ENCODE results near the gene CDH6. TPM values are rescaled to one million over a fixed set of nuclear protein-coding genes. Genes with fewer than 3 reads are reported as not detected.
A peak's percentile ranks its signal among the peaks of the same experiment; 100 is the strongest.

The CDH6 gene
- total and polyA plus RNA-seq, 5 donors from 2014 or later = not detected

- H3K27me3 Mint-ChIP-seq = no peaks in the 10 kb centered on the region
- no peaks in the 10 kb centered on the region for H3K27me3 ChIP-seq (ENCODE audit: control insufficient read depth, insufficient read depth, low read length)
- ATAC-seq (ENCODE audit: low read depth in 2 of 2) (no peak), DNase-seq (no peak)
- H3K27ac ChIP-seq (ENCODE audit: insufficient read depth, low read length, poor library complexity, severe bottlenecking) = no peak overlapping the region
- H3K9me3 Mint-ChIP-seq = peaks cover 0 to 5% (median 3%) of the 10 kb centered on the region in 7 donors
- no peaks in the 10 kb centered on the region for H3K36me3 ChIP-seq (ENCODE audit: control insufficient read depth, insufficient read depth, low read length)
- no peaks in the 10 kb centered on the region for H3K9me3 ChIP-seq (ENCODE audit: control insufficient read depth in 2 of 2, low read length in 2 of 2)
- H3K4me1 ChIP-seq (ENCODE audit: control insufficient read depth, insufficient read depth, low read length, poor library complexity, severe bottlenecking) = no peaks in the 10 kb centered on the region
- H3K4me3 ChIP-seq (ENCODE audit: low read depth, low read length) = no peak overlapping the region
- H3K27ac Mint-ChIP-seq = no peak overlapping the region
- H3K4me3 Mint-ChIP-seq = no peak overlapping the region
- H3K4me1 Mint-ChIP-seq = no peaks in the 10 kb centered on the region
- no peaks in the 10 kb centered on the region for H3K36me3 Mint-ChIP-seq
Observed at GRCh38 chr5:31251032-31251431, 57.5 kb downstream of the CDH6 start.

DNA sequence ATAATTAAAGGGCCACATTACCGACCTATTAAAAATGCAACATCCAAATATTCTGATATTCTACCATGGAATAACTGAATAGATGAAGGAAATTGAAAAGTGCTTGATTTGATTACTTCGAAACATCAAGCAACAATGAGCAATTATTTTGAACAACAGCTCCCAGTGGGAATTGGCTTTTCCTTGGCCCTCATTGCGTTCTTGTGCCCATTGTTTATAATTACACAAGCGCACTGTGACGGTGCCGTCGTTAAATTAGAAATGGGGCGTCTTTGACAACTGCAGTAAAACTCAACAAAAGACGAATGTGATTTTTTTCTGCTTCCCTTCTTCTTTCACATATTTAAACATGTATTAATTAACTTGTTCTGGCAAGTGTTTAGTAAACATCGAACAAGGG, 61.6 kb downstream of the CDH6 start:
- Mint-ChIP-seq H3K9me3 (peaks cover 0 to 5% (median 0%) of the 10 kb centered on the region in 7 donors), H3K4me1 (no peaks in the 10 kb centered on the region), H3K27me3 (no peaks in the 10 kb centered on the region), H3K4me3 (no peak overlapping the region), H3K27ac (no peak overlapping the region), H3K36me3 (no peaks in the 10 kb centered on the region)
- no peaks in the 10 kb centered on the region for H3K36me3 ChIP-seq (ENCODE audit: control insufficient read depth, insufficient read depth, low read length)
- no peaks in the 10 kb centered on the region for H3K4me1 ChIP-seq (ENCODE audit: control insufficient read depth, insufficient read depth, low read length, poor library complexity, severe bottlenecking)
- H3K27ac ChIP-seq (ENCODE audit: insufficient read depth, low read length, poor library complexity, severe bottlenecking) = no peak overlapping the region
- H3K9me3 ChIP-seq (ENCODE audit: control insufficient read depth in 2 of 2, low read length in 2 of 2) = no peaks in the 10 kb centered on the region
- H3K27me3 ChIP-seq (ENCODE audit: control insufficient read depth, insufficient read depth, low read length) = no peaks in the 10 kb centered on the region
- H3K4me3 ChIP-seq (ENCODE audit: low read depth, low read length) = no peak overlapping the region
- DNase-seq = no peak
- ATAC-seq (ENCODE audit: low read depth in 2 of 2) = no peak

DNA sequence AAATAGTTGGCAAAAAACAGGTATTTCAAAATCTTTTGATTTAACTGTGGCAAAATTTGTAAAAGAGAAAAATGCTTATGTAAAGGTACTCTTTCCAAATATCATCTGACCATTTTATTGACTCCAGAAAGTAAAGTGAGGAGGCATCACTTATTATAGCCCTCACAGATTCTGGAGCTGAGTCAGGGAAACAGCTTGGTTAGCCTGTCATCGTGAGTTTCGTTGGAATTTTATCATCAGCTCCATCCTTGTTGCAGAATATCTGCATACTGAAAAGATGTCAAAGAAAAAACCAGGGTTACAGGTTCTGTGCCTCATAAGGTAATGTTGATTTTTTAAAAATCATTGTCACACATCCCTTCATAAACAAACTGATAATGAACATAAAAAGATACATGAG, 74.8 kb downstream of the CDH6 start:
- H3K36me3 ChIP-seq (ENCODE audit: control insufficient read depth, insufficient read depth, low read length) = no peaks in the 10 kb centered on the region
- DNase-seq (no peak), ATAC-seq (ENCODE audit: low read depth in 2 of 2) (no peak)
- Mint-ChIP-seq H3K4me1 (peaks cover 0 to 2% (median 0%) of the 10 kb centered on the region in 4 donors), H3K4me3 (no peak overlapping the region), H3K27me3 (no peaks in the 10 kb centered on the region), H3K27ac (no peak overlapping the region), H3K36me3 (no peaks in the 10 kb centered on the region), H3K9me3 (peaks cover 0 to 1% (median 0%) of the 10 kb centered on the region in 7 donors)
- H3K4me3 ChIP-seq (ENCODE audit: low read depth, low read length) = no peak overlapping the region
- H3K27me3 ChIP-seq (ENCODE audit: control insufficient read depth, insufficient read depth, low read length) = no peaks in the 10 kb centered on the region
- H3K9me3 ChIP-seq (ENCODE audit: control insufficient read depth in 2 of 2, low read length in 2 of 2) = no peaks in the 10 kb centered on the region
- H3K27ac ChIP-seq (ENCODE audit: insufficient read depth, low read length, poor library complexity, severe bottlenecking) = no peak overlapping the region
- no peaks in the 10 kb centered on the region for H3K4me1 ChIP-seq (ENCODE audit: control insufficient read depth, insufficient read depth, low read length, poor library complexity, severe bottlenecking)

GRCh38 chr5:31268686-31269085, 75.2 kb downstream of the CDH6 start:
- no peaks in the 10 kb centered on the region for H3K9me3 ChIP-seq (ENCODE audit: control insufficient read depth in 2 of 2, low read length in 2 of 2)
- H3K4me3 ChIP-seq (ENCODE audit: low read depth, low read length) = no peak overlapping the region
- DNase-seq = no peak
- H3K4me1 ChIP-seq (ENCODE audit: control insufficient read depth, insufficient read depth, low read length, poor library complexity, severe bottlenecking) = no peaks in the 10 kb centered on the region
- ATAC-seq (ENCODE audit: low read depth in 2 of 2) = no peak
- no peaks in the 10 kb centered on the region for H3K27me3 Mint-ChIP-seq
- H3K27me3 ChIP-seq (ENCODE audit: control insufficient read depth, insufficient read depth, low read length) = no peaks in the 10 kb centered on the region
- no peaks in the 10 kb centered on the region for H3K36me3 Mint-ChIP-seq
- H3K27ac Mint-ChIP-seq = no peak overlapping the region
- H3K4me1 Mint-ChIP-seq = peaks cover 0 to 2% (median 0%) of the 10 kb centered on the region in 4 donors
- H3K27ac ChIP-seq (ENCODE audit: insufficient read depth, low read length, poor library complexity, severe bottlenecking) = no peak overlapping the region
- no peak overlapping the region for H3K4me3 Mint-ChIP-seq
- H3K9me3 Mint-ChIP-seq = peaks cover 0 to 1% (median 0%) of the 10 kb centered on the region in 7 donors
- H3K36me3 ChIP-seq (ENCODE audit: control insufficient read depth, insufficient read depth, low read length) = no peaks in the 10 kb centered on the region

- Mint-ChIP-seq H3K36me3 (no peaks in the 10 kb centered on the region), H3K27ac (no peak overlapping the region), H3K27me3 (no peaks in the 10 kb centered on the region), H3K4me3 (no peak overlapping the region), H3K9me3 (peaks cover 0 to 1% (median 0%) of the 10 kb centered on the region in 7 donors), H3K4me1 (peaks cover 0 to 2% (median 0%) of the 10 kb centered on the region in 4 donors)
- no peaks in the 10 kb centered on the region for H3K36me3 ChIP-seq (ENCODE audit: control insufficient read depth, insufficient read depth, low read length)
- DNase-seq (no peak), ATAC-seq (ENCODE audit: low read depth in 2 of 2) (no peak)
- no peaks in the 10 kb centered on the region for H3K27me3 ChIP-seq (ENCODE audit: control insufficient read depth, insufficient read depth, low read length)
- H3K4me1 ChIP-seq (ENCODE audit: control insufficient read depth, insufficient read depth, low read length, poor library complexity, severe bottlenecking) = no peaks in the 10 kb centered on the region
- no peak overlapping the region for H3K4me3 ChIP-seq (ENCODE audit: low read depth, low read length)
- H3K9me3 ChIP-seq (ENCODE audit: control insufficient read depth in 2 of 2, low read length in 2 of 2) = no peaks in the 10 kb centered on the region
- H3K27ac ChIP-seq (ENCODE audit: insufficient read depth, low read length, poor library complexity, severe bottlenecking) = no peak overlapping the region
Observed at GRCh38 chr5:31269259-31269658, 75.8 kb downstream of the CDH6 start.

GRCh38 chr5:31270396-31270795, 76.9 kb downstream of the CDH6 start:
- no peaks in the 10 kb centered on the region for H3K9me3 ChIP-seq (ENCODE audit: control insufficient read depth in 2 of 2, low read length in 2 of 2)
- Mint-ChIP-seq H3K36me3 (no peaks in the 10 kb centered on the region), H3K4me1 (peaks cover 0 to 2% (median 0%) of the 10 kb centered on the region in 4 donors), H3K27me3 (no peaks in the 10 kb centered on the region), H3K9me3 (peaks cover 0 to 3% (median 0%) of the 10 kb centered on the region in 7 donors), H3K27ac (no peak overlapping the region), H3K4me3 (no peak overlapping the region)
- H3K36me3 ChIP-seq (ENCODE audit: control insufficient read depth, insufficient read depth, low read length) = no peaks in the 10 kb centered on the region
- ATAC-seq (ENCODE audit: low read depth in 2 of 2) (no peak), DNase-seq (peak in 1 of 3 donors; percentile 3)
- H3K27me3 ChIP-seq (ENCODE audit: control insufficient read depth, insufficient read depth, low read length) = no peaks in the 10 kb centered on the region
- H3K4me3 ChIP-seq (ENCODE audit: low read depth, low read length) = no peak overlapping the region
- H3K4me1 ChIP-seq (ENCODE audit: control insufficient read depth, insufficient read depth, low read length, poor library complexity, severe bottlenecking) = no peaks in the 10 kb centered on the region
- H3K27ac ChIP-seq (ENCODE audit: insufficient read depth, low read length, poor library complexity, severe bottlenecking) = no peak overlapping the region

- H3K27ac ChIP-seq (ENCODE audit: insufficient read depth, low read length, poor library complexity, severe bottlenecking) = no peak overlapping the region
- no peaks in the 10 kb centered on the region for H3K36me3 ChIP-seq (ENCODE audit: control insufficient read depth, insufficient read depth, low read length)
- peaks cover 0 to 2% (median 0%) of the 10 kb centered on the region in 4 donors for H3K4me1 Mint-ChIP-seq
- no peaks in the 10 kb centered on the region for H3K4me1 ChIP-seq (ENCODE audit: control insufficient read depth, insufficient read depth, low read length, poor library complexity, severe bottlenecking)
- H3K4me3 ChIP-seq (ENCODE audit: low read depth, low read length) = no peak overlapping the region
- H3K27me3 ChIP-seq (ENCODE audit: control insufficient read depth, insufficient read depth, low read length) = no peaks in the 10 kb centered on the region
- H3K9me3 Mint-ChIP-seq = peaks cover 0 to 3% (median 0%) of the 10 kb centered on the region in 7 donors
- H3K27ac Mint-ChIP-seq = no peak overlapping the region
- no peak overlapping the region for H3K4me3 Mint-ChIP-seq
- no peak for DNase-seq
- no peaks in the 10 kb centered on the region for H3K9me3 ChIP-seq (ENCODE audit: control insufficient read depth in 2 of 2, low read length in 2 of 2)
- no peaks in the 10 kb centered on the region for H3K27me3 Mint-ChIP-seq
- ATAC-seq (ENCODE audit: low read depth in 2 of 2) = no peak
- H3K36me3 Mint-ChIP-seq = no peaks in the 10 kb centered on the region
Observed at GRCh38 chr5:31271567-31271966, 78.1 kb downstream of the CDH6 start.

GRCh38 chr5:31273161-31273560, 79.7 kb downstream of the CDH6 start:
- H3K4me1 Mint-ChIP-seq = peaks cover 0 to 2% (median 0%) of the 10 kb centered on the region in 4 donors
- Histone ChIP-seq H3K4me1 (ENCODE audit: control insufficient read depth, insufficient read depth, low read length, poor library complexity, severe bottlenecking) (no peaks in the 10 kb centered on the region), H3K9me3 (ENCODE audit: control insufficient read depth in 2 of 2, low read length in 2 of 2) (no peaks in the 10 kb centered on the region), H3K27ac (ENCODE audit: insufficient read depth, low read length, poor library complexity, severe bottlenecking) (no peak overlapping the region), H3K27me3 (ENCODE audit: control insufficient read depth, insufficient read depth, low read length) (no peaks in the 10 kb centered on the region), H3K36me3 (ENCODE audit: control insufficient read depth, insufficient read depth, low read length) (no peaks in the 10 kb centered on the region), H3K4me3 (ENCODE audit: low read depth, low read length) (no peak overlapping the region)
- H3K36me3 Mint-ChIP-seq = no peaks in the 10 kb centered on the region
- H3K4me3 Mint-ChIP-seq = no peak overlapping the region
- ATAC-seq (ENCODE audit: low read depth in 2 of 2) (no peak), DNase-seq (no peak)
- peaks cover 0 to 3% (median 0%) of the 10 kb centered on the region in 7 donors for H3K9me3 Mint-ChIP-seq
- no peaks in the 10 kb centered on the region for H3K27me3 Mint-ChIP-seq
- no peak overlapping the region for H3K27ac Mint-ChIP-seq
